ENCODE data around the gene MLEC.

DNA sequence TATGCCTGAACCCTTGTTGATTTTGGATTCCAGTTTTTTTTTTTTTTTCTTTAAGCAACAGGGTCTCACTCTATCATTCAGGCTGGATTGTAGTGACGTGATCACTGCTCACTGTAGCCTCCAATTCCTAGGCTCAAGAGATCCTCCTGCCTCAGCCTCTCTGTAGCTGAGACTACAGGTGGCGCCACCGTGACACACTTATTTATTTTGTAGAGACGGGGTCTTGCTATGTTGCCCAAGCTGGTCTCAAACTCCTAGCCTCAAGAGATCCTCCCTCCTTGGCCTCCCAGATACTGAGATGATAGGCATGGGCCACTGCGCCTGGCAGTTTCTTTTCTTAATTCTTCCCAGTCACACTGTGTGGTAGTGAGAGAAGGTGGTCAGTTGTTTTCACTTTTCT is 63.9 kb downstream of the MLEC start:
- TF ChIP-seq EP300 (IDR thresholded peaks at IDR 0.05; ENCODE audit: low read depth) (no peak), POLR2A (IDR thresholded peaks at IDR 0.05) (no peak), POLR2AphosphoS5 (IDR thresholded peaks at IDR 0.05) (no peak)
- TF ChIP-seq, protein P1, sequence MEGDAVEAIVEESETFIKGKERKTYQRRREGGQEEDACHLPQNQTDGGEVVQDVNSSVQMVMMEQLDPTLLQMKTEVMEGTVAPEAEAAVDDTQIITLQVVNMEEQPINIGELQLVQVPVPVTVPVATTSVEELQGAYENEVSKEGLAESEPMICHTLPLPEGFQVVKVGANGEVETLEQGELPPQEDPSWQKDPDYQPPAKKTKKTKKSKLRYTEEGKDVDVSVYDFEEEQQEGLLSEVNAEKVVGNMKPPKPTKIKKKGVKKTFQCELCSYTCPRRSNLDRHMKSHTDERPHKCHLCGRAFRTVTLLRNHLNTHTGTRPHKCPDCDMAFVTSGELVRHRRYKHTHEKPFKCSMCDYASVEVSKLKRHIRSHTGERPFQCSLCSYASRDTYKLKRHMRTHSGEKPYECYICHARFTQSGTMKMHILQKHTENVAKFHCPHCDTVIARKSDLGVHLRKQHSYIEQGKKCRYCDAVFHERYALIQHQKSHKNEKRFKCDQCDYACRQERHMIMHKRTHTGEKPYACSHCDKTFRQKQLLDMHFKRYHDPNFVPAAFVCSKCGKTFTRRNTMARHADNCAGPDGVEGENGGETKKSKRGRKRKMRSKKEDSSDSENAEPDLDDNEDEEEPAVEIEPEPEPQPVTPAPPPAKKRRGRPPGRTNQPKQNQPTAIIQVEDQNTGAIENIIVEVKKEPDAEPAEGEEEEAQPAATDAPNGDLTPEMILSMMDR (IDR thresholded peaks at IDR 0.05), result no peak

Data from transverse colon (tissue), 4 donors.